Breast epithelium (tissue), 4 donors: ENCODE measurements around the gene KCNH6. TPM values are rescaled to one million over a fixed set of nuclear protein-coding genes. Genes with fewer than 3 reads are reported as not detected.

Experiments
- DNase-seq, 2 donors: peaks; one replicate each; pipeline ENCODE4 v3.0.0-alpha.2; 2019; ENCODE audit warnings: low spot score in 2 of 2
- H3K27ac ChIP-seq, 2 donors: fragments of 200-600 bp; sonication (generic) in 1 of 2; one replicate each; pipeline ENCODE4 v1.5.1; 2016 to 2019; ENCODE audit warnings: mild to moderate bottlenecking in 1 of 2
- H3K27me3 ChIP-seq, 2 donors: fragments of 200-600 bp; sonication (generic) in 1 of 2; one replicate each; pipeline versions ENCODE4 v1.5.1 to v1.6.0; 2017 to 2019; ENCODE audit warnings: control low read depth in 1 of 2, mild to moderate bottlenecking in 1 of 2
- H3K36me3 ChIP-seq: fragments of 200-600 bp; one replicate; pipeline ENCODE4 v1.5.1; 2019
- H3K4me1 ChIP-seq, 2 donors: fragments of 200-600 bp; sonication (generic); one replicate each; pipeline ENCODE4 v1.5.1; 2016 to 2019; ENCODE audit warnings: control low read depth in 1 of 2
- H3K4me3 ChIP-seq, 3 donors: fragments of 200-600 bp; sonication (generic); 1 replicate in 2 of 3; 2 replicates in 1 of 3; pipeline ENCODE4 v1.5.1; 2016 to 2019; ENCODE audit warnings: mild to moderate bottlenecking in 3 of 3, moderate library complexity in 2 of 3
- H3K9me3 ChIP-seq, 2 donors: fragments of 200-600 bp; sonication (generic) in 1 of 2; one replicate each; pipeline ENCODE4 v1.5.1; 2016 to 2019; ENCODE audit warnings: control low read depth in 1 of 2
- CTCF ChIP-seq, 3 donors: fragments of 450-650 bp; IDR thresholded peaks; one replicate each; pipeline ENCODE4 v1.5.1; 2016 to 2017; ENCODE audit warnings: antibody characterized with exemption in 3 of 3, mild to moderate bottlenecking in 3 of 3, moderate library complexity in 3 of 3
- POLR2A ChIP-seq: fragments of 450-650 bp; IDR thresholded peaks from one replicate; pipeline ENCODE4 v1.6.1; 2016; ENCODE audit warnings: antibody characterized with exemption, mild to moderate bottlenecking, moderate library complexity
- POLR2AphosphoS5 ChIP-seq, 3 donors: sonication (generic); formaldehyde crosslinking; IDR thresholded peaks; one replicate each; pipeline ENCODE4 v1.6.1; 2017; ENCODE audit warnings: antibody characterized with exemption in 3 of 3
- intact Hi-C: fragments of 100-400 bp; cut with DNase I; formaldehyde crosslinking; loops from one replicate; pipeline ENCODE4 v1.15.1; 2023; ENCODE audit warnings: low total_unique reads
- total RNA-seq, 3 donors: library from RNA; depleted of rRNA; stranded (reverse); fragments of >200 nt; gene quantifications; one replicate each; pipeline ENCODE4 v1.1.0, GENCODE V29; 2016

The KCNH6 gene
- total RNA-seq, 3 donors from 2014 or later, result not detected

GRCh38 chr17:63525190-63525946 is 2.2 kb downstream of the KCNH6 start:
- no peak overlapping the region for H3K27ac ChIP-seq
- H3K4me1 ChIP-seq, result no peaks in the 10 kb centered on the region
- no peaks in the 10 kb centered on the region for H3K36me3 ChIP-seq
- no peaks in the 10 kb centered on the region for H3K9me3 ChIP-seq
- H3K27me3 ChIP-seq, result peaks cover 0 to 5% of the 10 kb centered on the region in 2 donors
- no peak for DNase-seq
- no peak overlapping the region for H3K4me3 ChIP-seq
- intact Hi-C loops, result no loop called here
- no peak for TF ChIP-seq POLR2AphosphoS5 (IDR thresholded peaks at IDR 0.05)
- no peak for TF ChIP-seq POLR2A
- no peak for TF ChIP-seq CTCF (IDR thresholded peaks at IDR 0.05)

GRCh38 chr17:63526861-63527260 is 3.7 kb downstream of the KCNH6 start:
- no peak for TF ChIP-seq POLR2AphosphoS5 (IDR thresholded peaks at IDR 0.05)
- no peak for TF ChIP-seq POLR2A
- no peak for TF ChIP-seq CTCF (IDR thresholded peaks at IDR 0.05)
- Histone ChIP-seq H3K4me3 (no peak overlapping the region), H3K27me3 (peaks cover 0 to 5% of the 10 kb centered on the region in 2 donors), H3K9me3 (no peaks in the 10 kb centered on the region), H3K4me1 (no peaks in the 10 kb centered on the region), H3K27ac (no peak overlapping the region), H3K36me3 (no peaks in the 10 kb centered on the region)
- intact Hi-C loops, result no loop called here
- no peak for DNase-seq

GRCh38 chr17:63528183-63528582 is 5.0 kb downstream of the KCNH6 start:
- DNase-seq, result no peak
- peaks cover 0 to 5% of the 10 kb centered on the region in 2 donors for H3K27me3 ChIP-seq
- TF ChIP-seq CTCF (IDR thresholded peaks at IDR 0.05) (no peak), POLR2AphosphoS5 (IDR thresholded peaks at IDR 0.05) (no peak), POLR2A (no peak)

GRCh38 chr17:63529711-63530556 is 6.8 kb downstream of the KCNH6 start:
- intact Hi-C loops, result no loop called here
- H3K4me3 ChIP-seq, result no peak overlapping the region
- H3K27ac ChIP-seq, result no peak overlapping the region
- TF ChIP-seq POLR2AphosphoS5 (IDR thresholded peaks at IDR 0.05), result no peak
- TF ChIP-seq CTCF (IDR thresholded peaks at IDR 0.05), result no peak
- TF ChIP-seq POLR2A, result no peak
- H3K4me1 ChIP-seq, result no peaks in the 10 kb centered on the region
- no peaks in the 10 kb centered on the region for H3K9me3 ChIP-seq
- H3K27me3 ChIP-seq, result no peaks in the 10 kb centered on the region
- DNase-seq, result no peak
- H3K36me3 ChIP-seq, result no peaks in the 10 kb centered on the region

More at GRCh38 chr17:63528183-63528582, 5.0 kb downstream of the KCNH6 start:
- Histone ChIP-seq H3K9me3 (no peaks in the 10 kb centered on the region), H3K27ac (no peak overlapping the region), H3K36me3 (no peaks in the 10 kb centered on the region), H3K4me3 (no peak overlapping the region), H3K4me1 (no peaks in the 10 kb centered on the region)
- intact Hi-C loops, result no loop called here

GRCh38 chr17:63530557-63531021 is 7.4 kb downstream of the KCNH6 start:
- intact Hi-C loops, result no loop called here
- Histone ChIP-seq H3K4me3 (no peak overlapping the region), H3K4me1 (no peaks in the 10 kb centered on the region), H3K9me3 (no peaks in the 10 kb centered on the region), H3K27me3 (no peaks in the 10 kb centered on the region), H3K27ac (no peak overlapping the region), H3K36me3 (no peaks in the 10 kb centered on the region)
- no peak for TF ChIP-seq CTCF (IDR thresholded peaks at IDR 0.05)
- no peak for TF ChIP-seq POLR2AphosphoS5 (IDR thresholded peaks at IDR 0.05)
- TF ChIP-seq POLR2A, result no peak
- DNase-seq, result no peak
